ENCODE data around the gene ZDHHC11.
"Not testable (repeated sequence)": the region's sequence is repeated elsewhere in the genome, so short reads cannot be mapped to it uniquely, and the experiment has no call there.

ZDHHC11 gene

DNA sequence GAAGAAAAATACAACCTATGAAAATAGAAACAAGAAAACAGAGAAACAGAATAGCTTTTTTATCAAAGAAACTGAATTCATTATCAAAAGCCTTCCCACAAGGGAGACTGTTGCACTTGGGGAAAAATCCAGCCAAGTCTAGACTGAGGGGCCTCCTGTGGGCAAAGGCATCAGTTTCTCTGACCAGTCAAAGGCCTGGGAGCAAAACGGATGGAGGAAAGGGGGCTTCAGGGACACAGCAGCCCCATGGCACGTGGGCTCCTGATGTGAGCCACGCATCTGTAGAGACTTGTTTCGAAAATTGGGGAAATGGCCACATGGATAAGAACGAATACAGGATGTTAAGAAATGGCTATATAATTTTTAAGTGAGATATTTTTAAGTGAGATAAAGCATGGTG, 87.4 kb downstream of the ZDHHC11 start:
- TF ChIP-seq, protein P1, sequence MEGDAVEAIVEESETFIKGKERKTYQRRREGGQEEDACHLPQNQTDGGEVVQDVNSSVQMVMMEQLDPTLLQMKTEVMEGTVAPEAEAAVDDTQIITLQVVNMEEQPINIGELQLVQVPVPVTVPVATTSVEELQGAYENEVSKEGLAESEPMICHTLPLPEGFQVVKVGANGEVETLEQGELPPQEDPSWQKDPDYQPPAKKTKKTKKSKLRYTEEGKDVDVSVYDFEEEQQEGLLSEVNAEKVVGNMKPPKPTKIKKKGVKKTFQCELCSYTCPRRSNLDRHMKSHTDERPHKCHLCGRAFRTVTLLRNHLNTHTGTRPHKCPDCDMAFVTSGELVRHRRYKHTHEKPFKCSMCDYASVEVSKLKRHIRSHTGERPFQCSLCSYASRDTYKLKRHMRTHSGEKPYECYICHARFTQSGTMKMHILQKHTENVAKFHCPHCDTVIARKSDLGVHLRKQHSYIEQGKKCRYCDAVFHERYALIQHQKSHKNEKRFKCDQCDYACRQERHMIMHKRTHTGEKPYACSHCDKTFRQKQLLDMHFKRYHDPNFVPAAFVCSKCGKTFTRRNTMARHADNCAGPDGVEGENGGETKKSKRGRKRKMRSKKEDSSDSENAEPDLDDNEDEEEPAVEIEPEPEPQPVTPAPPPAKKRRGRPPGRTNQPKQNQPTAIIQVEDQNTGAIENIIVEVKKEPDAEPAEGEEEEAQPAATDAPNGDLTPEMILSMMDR (IDR thresholded peaks at IDR 0.05; ENCODE audit: insufficient read depth, low read length) = no peak
- TF ChIP-seq GABPA (IDR thresholded peaks at IDR 0.05; ENCODE audit: low read depth) (no peak), POLR2AphosphoS5 (IDR thresholded peaks at IDR 0.05; ENCODE audit: low read depth) (no peak), SPI1 (IDR thresholded peaks at IDR 0.05; ENCODE audit: borderline replicate concordance, low read depth) (no peak)
- TF ChIP-seq, protein P2, sequence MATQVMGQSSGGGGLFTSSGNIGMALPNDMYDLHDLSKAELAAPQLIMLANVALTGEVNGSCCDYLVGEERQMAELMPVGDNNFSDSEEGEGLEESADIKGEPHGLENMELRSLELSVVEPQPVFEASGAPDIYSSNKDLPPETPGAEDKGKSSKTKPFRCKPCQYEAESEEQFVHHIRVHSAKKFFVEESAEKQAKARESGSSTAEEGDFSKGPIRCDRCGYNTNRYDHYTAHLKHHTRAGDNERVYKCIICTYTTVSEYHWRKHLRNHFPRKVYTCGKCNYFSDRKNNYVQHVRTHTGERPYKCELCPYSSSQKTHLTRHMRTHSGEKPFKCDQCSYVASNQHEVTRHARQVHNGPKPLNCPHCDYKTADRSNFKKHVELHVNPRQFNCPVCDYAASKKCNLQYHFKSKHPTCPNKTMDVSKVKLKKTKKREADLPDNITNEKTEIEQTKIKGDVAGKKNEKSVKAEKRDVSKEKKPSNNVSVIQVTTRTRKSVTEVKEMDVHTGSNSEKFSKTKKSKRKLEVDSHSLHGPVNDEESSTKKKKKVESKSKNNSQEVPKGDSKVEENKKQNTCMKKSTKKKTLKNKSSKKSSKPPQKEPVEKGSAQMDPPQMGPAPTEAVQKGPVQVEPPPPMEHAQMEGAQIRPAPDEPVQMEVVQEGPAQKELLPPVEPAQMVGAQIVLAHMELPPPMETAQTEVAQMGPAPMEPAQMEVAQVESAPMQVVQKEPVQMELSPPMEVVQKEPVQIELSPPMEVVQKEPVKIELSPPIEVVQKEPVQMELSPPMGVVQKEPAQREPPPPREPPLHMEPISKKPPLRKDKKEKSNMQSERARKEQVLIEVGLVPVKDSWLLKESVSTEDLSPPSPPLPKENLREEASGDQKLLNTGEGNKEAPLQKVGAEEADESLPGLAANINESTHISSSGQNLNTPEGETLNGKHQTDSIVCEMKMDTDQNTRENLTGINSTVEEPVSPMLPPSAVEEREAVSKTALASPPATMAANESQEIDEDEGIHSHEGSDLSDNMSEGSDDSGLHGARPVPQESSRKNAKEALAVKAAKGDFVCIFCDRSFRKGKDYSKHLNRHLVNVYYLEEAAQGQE (IDR thresholded peaks at IDR 0.05; ENCODE audit: insufficient replicate concordance, low read depth) = no peak
- no peak for DNase-seq (ENCODE audit: low read depth in 1 of 2, low spot score in 1 of 2)
- Histone ChIP-seq H3K4me3 (replicated peaks; ENCODE audit: insufficient read depth, low read length) (no peak overlapping the region), H3K27ac (replicated peaks) (no peak overlapping the region), H3K27me3 (ENCODE audit: insufficient read depth, poor library complexity, severe bottlenecking) (peaks cover 12% of the 10 kb centered on the region)

DNA sequence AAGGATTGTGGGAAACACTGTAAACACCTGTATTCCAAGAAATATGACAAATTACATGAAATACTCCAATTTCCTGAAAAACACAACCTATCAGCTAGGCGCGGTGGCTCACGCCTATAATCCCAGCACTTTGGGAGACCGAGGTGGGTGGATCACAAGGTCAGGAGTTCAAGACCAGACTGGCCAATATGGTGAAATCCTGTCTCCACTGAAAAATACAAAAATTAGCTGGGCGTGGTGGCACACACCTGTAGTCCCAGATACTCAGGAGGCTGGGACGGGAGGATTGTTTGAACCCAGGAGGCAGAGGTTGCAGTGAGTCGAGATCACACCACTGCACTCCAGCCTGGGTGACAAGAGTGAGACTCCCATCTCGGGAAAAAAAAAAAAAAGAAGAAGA, 87.8 kb downstream of the ZDHHC11 start:
- DNase-seq (ENCODE audit: low read depth in 1 of 2, low spot score in 1 of 2); H3K4me3 ChIP-seq (replicated peaks; ENCODE audit: insufficient read depth, low read length); H3K27ac ChIP-seq (replicated peaks): not testable (repeated sequence)
- peaks cover 16% of the 10 kb centered on the region for H3K27me3 ChIP-seq (ENCODE audit: insufficient read depth, poor library complexity, severe bottlenecking)

DNA sequence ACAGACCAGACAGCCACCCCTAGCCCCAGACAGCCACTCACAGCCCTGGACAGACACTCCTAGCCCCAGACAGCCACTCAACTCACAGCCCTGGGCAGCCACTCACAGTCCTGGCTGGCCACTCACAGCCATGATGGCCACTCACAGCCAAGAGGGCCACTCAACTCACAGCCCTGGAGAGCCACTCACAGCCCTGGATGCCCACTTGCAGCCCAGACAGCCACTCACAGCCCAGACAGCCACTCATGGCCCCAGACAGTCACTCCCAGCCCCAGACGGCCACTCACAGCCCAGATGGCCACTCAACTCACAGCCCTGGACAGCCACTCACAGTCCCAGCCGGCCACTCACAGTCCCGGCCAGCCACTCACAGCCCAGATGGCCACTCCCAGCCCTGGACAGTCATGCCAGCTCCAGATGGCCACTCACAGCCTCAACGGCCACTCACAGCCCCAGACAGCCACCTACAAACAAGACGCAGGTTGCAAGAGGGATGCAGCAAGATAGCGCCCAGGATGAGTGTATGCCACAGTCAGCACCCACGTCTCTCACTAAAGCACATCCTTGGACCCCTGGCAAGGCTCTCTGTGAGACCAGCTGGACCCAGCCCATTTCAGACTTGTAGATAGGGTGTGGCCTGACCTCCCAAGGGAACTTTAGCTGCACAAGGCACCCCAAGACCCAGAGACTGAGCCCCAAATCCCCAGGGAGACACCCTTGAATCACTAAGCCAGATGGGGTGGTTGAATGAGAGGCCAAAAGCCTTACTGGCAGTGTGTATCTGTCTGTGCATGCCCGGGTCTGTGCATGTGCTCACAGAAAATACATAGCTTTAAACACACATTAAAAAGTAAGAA, 88.7 kb downstream of the ZDHHC11 start:
- Histone ChIP-seq H3K27me3 (ENCODE audit: insufficient read depth, poor library complexity, severe bottlenecking) (peaks cover 17% of the 10 kb centered on the region), H3K4me3 (replicated peaks; ENCODE audit: insufficient read depth, low read length) (no peak overlapping the region), H3K27ac (replicated peaks) (no peak overlapping the region)
- no peak for TF ChIP-seq POLR2AphosphoS5 (IDR thresholded peaks at IDR 0.05; ENCODE audit: low read depth)
- DNase-seq (ENCODE audit: low read depth in 1 of 2, low spot score in 1 of 2) = no peak

DNA sequence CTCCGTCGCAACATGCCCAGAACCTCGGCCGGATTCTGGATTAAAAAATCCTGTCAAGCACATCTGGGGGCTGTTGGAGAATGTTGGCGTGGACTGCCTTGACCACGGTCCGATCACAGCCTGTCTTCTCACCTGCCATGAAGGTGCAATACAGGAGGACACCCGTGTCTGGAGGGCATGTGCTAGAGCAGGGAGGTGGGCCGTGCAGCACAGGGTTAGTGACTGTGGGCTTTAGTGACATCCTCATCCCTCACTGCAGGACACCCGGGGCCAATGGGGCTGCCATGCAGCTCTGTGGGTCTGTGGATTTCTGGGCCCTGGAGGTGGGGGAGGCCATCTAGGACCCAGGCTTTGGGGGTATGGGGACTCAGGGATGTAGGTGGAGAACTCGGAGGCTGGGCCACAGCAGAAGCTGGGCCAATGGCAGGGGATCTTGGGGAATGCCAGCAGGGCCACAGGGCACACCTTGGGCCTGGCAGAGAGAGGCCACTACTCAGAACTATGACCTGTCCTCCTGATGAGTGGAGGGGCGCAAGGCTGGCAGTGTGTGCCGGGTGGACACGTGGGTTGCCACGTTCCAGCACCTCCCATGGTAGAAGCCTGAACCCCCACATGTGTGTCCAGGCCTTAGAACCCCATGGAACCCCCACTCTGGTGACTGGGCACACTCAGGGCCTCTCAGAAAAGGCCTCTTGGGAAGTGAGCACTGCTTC, 89.6 kb downstream of the ZDHHC11 start:
- H3K27me3 ChIP-seq (ENCODE audit: insufficient read depth, poor library complexity, severe bottlenecking) = peaks cover 17% of the 10 kb centered on the region

DNA sequence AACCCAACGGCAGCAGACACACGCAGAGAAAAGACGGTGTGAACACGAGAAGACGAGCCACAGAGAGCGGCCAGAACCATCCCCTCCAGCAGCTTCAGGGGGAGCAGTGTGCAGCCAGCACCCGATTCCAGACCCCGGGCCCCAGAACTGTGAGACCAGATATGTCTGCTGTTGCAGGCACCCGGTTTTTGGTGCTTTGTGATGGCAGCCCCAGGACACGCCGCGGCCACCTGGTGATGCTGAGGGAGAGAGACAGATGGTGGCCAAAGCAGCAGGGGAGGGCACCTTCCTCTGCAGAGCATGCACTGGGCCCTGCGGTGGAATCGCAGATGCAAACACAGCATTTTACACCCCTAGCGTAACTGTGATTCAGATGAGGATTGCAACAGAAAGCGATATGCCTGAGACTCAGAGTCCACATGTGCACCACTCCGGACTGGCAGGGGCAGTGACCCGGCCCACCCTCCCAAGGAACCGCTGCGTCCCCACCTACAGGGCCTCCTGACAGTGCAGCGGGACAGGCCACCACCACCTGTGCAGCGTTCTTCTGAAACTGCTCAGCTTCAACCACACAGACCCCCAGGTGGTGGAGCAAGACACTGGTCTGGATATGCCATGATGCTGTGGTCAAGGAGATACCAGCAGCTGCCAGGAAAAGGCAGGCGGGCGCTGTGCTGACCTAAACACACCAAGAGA, 90.3 kb downstream of the ZDHHC11 start:
- H3K4me3 ChIP-seq (replicated peaks; ENCODE audit: insufficient read depth, low read length) = no peak overlapping the region

More for the DNA sequence above, 89.6 kb downstream of the ZDHHC11 start:
- no peak overlapping the region for H3K4me3 ChIP-seq (replicated peaks; ENCODE audit: insufficient read depth, low read length)
- no peak for TF ChIP-seq SPI1 (IDR thresholded peaks at IDR 0.05; ENCODE audit: borderline replicate concordance, low read depth)
- no peak overlapping the region for H3K27ac ChIP-seq (replicated peaks)
- DNase-seq (ENCODE audit: low read depth in 1 of 2, low spot score in 1 of 2) = no peak

More for the DNA sequence above, 90.3 kb downstream of the ZDHHC11 start:
- DNase-seq (ENCODE audit: low read depth in 1 of 2, low spot score in 1 of 2) = no peak
- Histone ChIP-seq H3K27ac (replicated peaks) (no peak overlapping the region), H3K27me3 (ENCODE audit: insufficient read depth, poor library complexity, severe bottlenecking) (peaks cover 17% of the 10 kb centered on the region)
- TF ChIP-seq, protein P1 (IDR thresholded peaks at IDR 0.05; ENCODE audit: insufficient read depth, low read length) = no peak
- TF ChIP-seq SPI1 (IDR thresholded peaks at IDR 0.05; ENCODE audit: borderline replicate concordance, low read depth) (no peak), POLR2AphosphoS5 (IDR thresholded peaks at IDR 0.05; ENCODE audit: low read depth) (no peak), GABPA (IDR thresholded peaks at IDR 0.05; ENCODE audit: low read depth) (no peak)
- TF ChIP-seq, protein P2 (IDR thresholded peaks at IDR 0.05; ENCODE audit: insufficient replicate concordance, low read depth) = no peak
